BE2C (cell line): ENCODE measurements around the gene IQSEC3.
A peak's percentile ranks its signal among the peaks of the same experiment; 100 is the strongest.

Experiments used
- DNase-seq: peaks from one replicate; pipeline ENCODE4 v3.0.0-alpha.2; 2020
- H3K27me3 ChIP-seq: fragments of 250-450 bp; sonication (Bioruptor Pico); 2 replicates; pipeline ENCODE4 v1.5.1; 2020; ENCODE audit warnings: mild to moderate bottlenecking
- H3K36me3 ChIP-seq: fragments of 250-450 bp; sonication (Bioruptor Pico); 2 replicates; pipeline ENCODE4 v1.5.1; 2020; ENCODE audit warnings: mild to moderate bottlenecking
- H3K4me1 ChIP-seq: fragments of 250-450 bp; sonication (Bioruptor Pico); 2 replicates; pipeline ENCODE4 v1.5.1; 2020
- H3K4me3 ChIP-seq: 2 replicates; pipeline ENCODE4 v1.5.1; 2011; ENCODE audit warnings: low read depth, low read length
- H3K9me3 ChIP-seq: fragments of 250-450 bp; sonication (Bioruptor Pico); 2 replicates; pipeline ENCODE4 v1.5.1; 2020
- TF ChIP-seq, protein P1 (sequence below): IDR thresholded peaks from 2 replicates; pipeline ENCODE4 v1.5.1; 2012; ENCODE audit warnings: mild to moderate bottlenecking, low read depth, low read length

IQSEC3 gene

DNA sequence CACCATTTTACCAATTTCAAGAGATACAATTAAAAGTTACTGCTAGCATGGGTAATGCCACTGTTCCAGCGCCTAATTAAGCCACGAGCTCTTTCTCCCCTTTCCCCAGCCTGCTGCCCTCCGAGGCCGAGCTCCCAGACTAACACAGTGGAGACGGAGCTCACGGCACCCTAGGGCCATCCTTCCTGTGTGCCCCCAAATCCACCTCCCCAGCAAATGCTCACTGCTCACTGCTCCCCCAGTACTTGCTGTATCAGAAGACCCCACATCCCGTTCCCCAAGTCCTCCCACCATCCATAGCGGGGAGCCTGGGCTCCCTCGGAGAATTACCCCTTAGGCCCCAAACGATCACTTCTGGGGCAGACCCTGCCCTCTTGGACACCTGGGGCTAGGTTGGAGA lies 104.7 kb downstream of the IQSEC3 start:
- no peak overlapping the region for H3K4me3 ChIP-seq
- no peaks in the 10 kb centered on the region for H3K27me3 ChIP-seq
- H3K4me1 ChIP-seq: peaks cover 26% of the 10 kb centered on the region
- DNase-seq: no peak
- H3K36me3 ChIP-seq: no peaks in the 10 kb centered on the region
- TF ChIP-seq, protein P1, sequence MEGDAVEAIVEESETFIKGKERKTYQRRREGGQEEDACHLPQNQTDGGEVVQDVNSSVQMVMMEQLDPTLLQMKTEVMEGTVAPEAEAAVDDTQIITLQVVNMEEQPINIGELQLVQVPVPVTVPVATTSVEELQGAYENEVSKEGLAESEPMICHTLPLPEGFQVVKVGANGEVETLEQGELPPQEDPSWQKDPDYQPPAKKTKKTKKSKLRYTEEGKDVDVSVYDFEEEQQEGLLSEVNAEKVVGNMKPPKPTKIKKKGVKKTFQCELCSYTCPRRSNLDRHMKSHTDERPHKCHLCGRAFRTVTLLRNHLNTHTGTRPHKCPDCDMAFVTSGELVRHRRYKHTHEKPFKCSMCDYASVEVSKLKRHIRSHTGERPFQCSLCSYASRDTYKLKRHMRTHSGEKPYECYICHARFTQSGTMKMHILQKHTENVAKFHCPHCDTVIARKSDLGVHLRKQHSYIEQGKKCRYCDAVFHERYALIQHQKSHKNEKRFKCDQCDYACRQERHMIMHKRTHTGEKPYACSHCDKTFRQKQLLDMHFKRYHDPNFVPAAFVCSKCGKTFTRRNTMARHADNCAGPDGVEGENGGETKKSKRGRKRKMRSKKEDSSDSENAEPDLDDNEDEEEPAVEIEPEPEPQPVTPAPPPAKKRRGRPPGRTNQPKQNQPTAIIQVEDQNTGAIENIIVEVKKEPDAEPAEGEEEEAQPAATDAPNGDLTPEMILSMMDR: no peak
- H3K9me3 ChIP-seq: no peaks in the 10 kb centered on the region

DNA sequence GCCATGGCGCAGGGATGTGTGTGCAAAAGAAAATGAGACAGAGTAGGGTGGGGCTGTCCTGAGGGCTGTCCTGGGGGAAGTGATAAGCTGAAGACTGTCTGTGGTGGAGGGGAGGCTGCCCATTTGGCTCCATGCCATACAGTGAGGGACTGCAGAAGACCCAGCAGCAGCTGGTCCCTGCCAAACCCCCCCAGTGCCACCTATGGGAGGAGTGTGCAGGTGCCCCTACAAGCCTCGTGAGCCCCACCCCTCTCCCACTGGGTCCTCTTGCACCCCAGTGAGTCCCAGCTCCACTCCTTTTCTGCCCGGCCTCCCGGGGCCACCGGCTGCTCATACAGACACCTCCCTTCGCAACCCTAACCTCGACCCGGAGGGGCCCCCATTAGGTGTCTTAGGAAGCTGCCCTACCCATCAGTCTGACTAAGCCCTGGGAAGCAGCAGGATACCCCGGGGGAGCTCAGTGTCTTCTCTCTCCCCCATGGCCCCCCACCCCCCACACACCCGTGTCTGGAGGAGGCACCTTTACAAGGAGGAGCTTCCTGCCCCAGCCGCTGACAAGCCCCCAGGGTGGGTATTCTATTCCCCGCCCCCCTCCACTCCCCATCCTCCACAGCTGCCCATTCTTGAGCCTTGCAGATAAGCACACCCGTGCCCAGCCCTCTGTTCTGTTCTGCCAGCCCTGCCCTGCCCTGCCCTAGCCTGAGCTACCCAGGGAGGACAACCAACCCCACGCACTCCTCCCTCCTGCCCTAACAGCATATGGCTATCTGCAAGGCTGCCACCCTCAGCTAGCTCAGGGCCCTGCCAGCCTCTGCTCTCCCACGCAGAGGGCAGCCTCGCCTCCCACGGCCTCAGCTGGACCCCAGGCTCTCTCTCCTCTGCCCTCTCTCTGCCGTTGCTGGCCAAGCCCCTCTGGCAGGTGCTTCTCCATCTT lies 105.4 kb downstream of the IQSEC3 start:
- H3K27me3 ChIP-seq: no peaks in the 10 kb centered on the region
- H3K9me3 ChIP-seq: no peaks in the 10 kb centered on the region
- peak; percentile 52 for DNase-seq
- no peak overlapping the region for H3K4me3 ChIP-seq
- TF ChIP-seq, protein P1: no peak
- H3K4me1 ChIP-seq: peaks cover 31% of the 10 kb centered on the region
- H3K36me3 ChIP-seq: no peaks in the 10 kb centered on the region

DNA sequence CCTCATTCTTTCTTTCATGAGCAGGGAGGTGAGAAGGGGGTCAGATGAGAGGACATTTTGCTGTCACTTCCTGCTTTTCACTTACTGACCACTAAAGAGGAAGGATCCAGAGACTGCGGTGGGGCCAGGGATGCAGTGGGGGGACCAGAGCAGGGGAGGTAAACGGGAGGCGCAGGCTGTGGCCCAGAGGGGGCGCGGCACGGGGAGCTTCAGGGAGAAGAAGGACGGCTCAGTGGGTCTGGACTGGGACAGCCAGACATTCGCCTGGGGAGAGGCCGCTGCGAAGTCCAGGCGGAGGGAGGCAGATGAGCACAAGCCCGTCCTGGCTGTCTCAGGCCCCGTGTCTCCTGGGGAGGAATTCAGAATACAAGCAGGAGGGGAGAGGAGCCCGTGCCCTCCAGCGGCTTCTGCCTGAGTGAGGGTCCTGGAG lies 106.2 kb downstream of the IQSEC3 start:
- H3K27me3 ChIP-seq: no peaks in the 10 kb centered on the region
- H3K4me1 ChIP-seq: peaks cover 31% of the 10 kb centered on the region
- H3K36me3 ChIP-seq: no peaks in the 10 kb centered on the region
- no peak for DNase-seq
- no peak overlapping the region for H3K4me3 ChIP-seq
- H3K9me3 ChIP-seq: no peaks in the 10 kb centered on the region
- TF ChIP-seq, protein P1: no peak

DNA sequence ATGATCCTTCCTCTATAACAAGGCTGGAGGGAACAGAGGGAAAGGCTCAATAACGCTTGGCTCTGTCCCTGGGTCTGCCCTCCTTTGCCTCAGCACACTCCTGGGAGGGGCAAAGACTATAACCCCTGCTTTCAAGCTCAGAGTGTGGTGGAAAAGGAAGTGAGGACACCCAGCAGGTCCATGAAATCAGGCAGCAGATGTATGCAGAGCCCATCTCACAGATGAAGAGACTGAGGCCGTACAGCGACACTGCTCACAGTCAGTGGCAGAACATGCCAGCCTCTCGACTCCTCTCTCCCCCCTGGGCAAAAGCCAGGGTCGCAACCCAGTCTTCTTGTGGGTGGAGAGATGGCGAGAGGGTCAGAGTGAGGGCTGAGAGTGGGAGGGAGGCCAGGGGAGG lies 107.6 kb downstream of the IQSEC3 start:
- no peak for DNase-seq
- TF ChIP-seq, protein P1: no peak

DNA sequence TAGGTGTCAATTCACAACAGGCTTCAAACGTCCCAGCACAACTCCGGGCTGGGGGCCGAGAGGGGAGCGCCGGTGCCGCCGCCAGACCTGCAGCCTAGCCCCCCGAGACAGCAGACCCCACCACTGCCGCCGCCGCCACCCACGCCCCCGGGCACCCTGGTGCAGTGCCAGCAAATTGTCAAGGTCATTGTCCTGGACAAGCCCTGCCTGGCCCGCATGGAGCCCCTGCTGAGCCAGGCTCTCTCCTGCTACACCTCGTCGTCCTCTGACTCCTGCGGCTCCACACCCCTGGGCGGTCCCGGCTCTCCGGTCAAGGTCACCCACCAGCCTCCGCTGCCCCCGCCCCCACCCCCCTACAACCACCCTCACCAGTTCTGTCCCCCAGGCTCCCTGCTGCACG lies 108.0 kb downstream of the IQSEC3 start:
- Histone ChIP-seq H3K27me3 (no peaks in the 10 kb centered on the region), H3K4me3 (no peak overlapping the region), H3K36me3 (no peaks in the 10 kb centered on the region), H3K9me3 (no peaks in the 10 kb centered on the region), H3K4me1 (peaks cover 31% of the 10 kb centered on the region)
- DNase-seq: no peak
- TF ChIP-seq, protein P1: no peak

More for the DNA sequence above, 107.6 kb downstream of the IQSEC3 start:
- Histone ChIP-seq H3K36me3 (no peaks in the 10 kb centered on the region), H3K27me3 (no peaks in the 10 kb centered on the region), H3K9me3 (no peaks in the 10 kb centered on the region), H3K4me1 (peaks cover 31% of the 10 kb centered on the region), H3K4me3 (no peak overlapping the region)

DNA sequence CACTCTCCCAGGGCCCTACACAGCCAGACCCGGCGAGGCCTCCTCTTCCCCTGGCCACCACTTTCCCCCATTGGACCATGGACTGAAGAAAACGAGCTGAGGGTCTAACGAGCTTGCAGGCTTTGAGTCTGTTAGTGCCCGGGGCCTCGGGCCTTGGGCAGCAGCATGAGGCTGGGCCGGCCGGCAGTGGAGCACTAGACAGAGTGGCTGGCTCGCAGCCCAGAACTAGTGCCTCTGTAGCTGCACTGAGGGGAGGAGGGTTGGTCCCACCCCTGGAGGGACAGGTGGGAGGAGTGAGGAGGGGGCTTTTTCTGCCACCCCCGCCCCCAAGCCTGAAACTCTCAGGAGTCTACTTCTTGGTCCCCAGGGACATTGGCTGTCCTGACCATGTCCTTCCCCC lies 108.7 kb downstream of the IQSEC3 start:
- TF ChIP-seq, protein P1: no peak
- H3K4me1 ChIP-seq: peaks cover 31% of the 10 kb centered on the region
- no peaks in the 10 kb centered on the region for H3K9me3 ChIP-seq
- H3K27me3 ChIP-seq: no peaks in the 10 kb centered on the region
- H3K36me3 ChIP-seq: no peaks in the 10 kb centered on the region
- H3K4me3 ChIP-seq: no peak overlapping the region
- DNase-seq: peak; percentile 76
